K562 (cell line): ENCODE measurements around the gene CYP2W1. TPM values are rescaled to one million over a fixed set of nuclear protein-coding genes. Genes with fewer than 3 reads are reported as not detected.

Experiments used
- ATAC-seq: fragments of 200-7000 bp; cut with Tn5 transposase; 3 replicates; pipeline ENCODE4 v1.9.1; 2020; ENCODE audit warnings: moderate library complexity
- BruUV-seq: library from RNA; stranded (reverse); fragments of 400-500 nt; replicated peaks from 2 replicates; lab custom pipeline; 2021; lab: Mats Ljungman, UMichigan
- CTCF ChIA-PET: fragments of 300-600 bp; formaldehyde crosslinking; extraction: SDS; loops from one replicate; lab custom pipeline; 2021; ENCODE audit warnings: low intra/inter-chr PET ratio; lab: Yijun Ruan, JAX
- POLR2A ChIA-PET: fragments of 300-600, 350-650 bp; sonication (Branson Sonifier 250); formaldehyde crosslinking; extraction: SDS; loops from one replicate; lab custom pipeline; 2021; ENCODE audit warnings: antibody characterized with exemption, inconsistent platforms; lab: Yijun Ruan, JAX
- DNase-seq, 4 experiments: peaks; one replicate each; pipeline versions ENCODE4 v3.0.0 to v3.0.0-alpha.2; 2011 to 2018; ENCODE audit warnings: low spot score in 3 of 4, mixed read lengths in 3 of 4; ENCODE audit errors: extremely low read depth in 1 of 4
- FAIRE-seq: peaks from 2 replicates; lab custom pipeline; 2011; peaks lifted over from hg19 to GRCh38; lab: Jason Lieb, UNC
- H2AFZ ChIP-seq: 2 replicates; pipeline ENCODE4 v1.6.0; 2011; ENCODE audit warnings: low read depth, low read length, control low read depth, inconsistent platforms
- H3K27ac ChIP-seq: fragments of 200-600 bp; 3 replicates; pipeline ENCODE4 v1.8.0; 2011; ENCODE audit warnings: low read depth, mild to moderate bottlenecking, control low read depth, inconsistent platforms, low read length, moderate library complexity, mixed read lengths; ENCODE audit errors: extremely low read depth
- H3K27me3 ChIP-seq, 2 experiments: fragments of 300-600 bp in 1 of 2; 2 replicates in 1 of 2; 3 replicates in 1 of 2; pipeline versions ENCODE4 v1.6.0 to v1.8.0; 2011; ENCODE audit warnings: inconsistent platforms in 2 of 2, low read length in 2 of 2, mild to moderate bottlenecking in 1 of 2, mixed read lengths in 1 of 2, moderate library complexity in 1 of 2; ENCODE audit not compliant: control insufficient read depth in 2 of 2, insufficient read depth in 2 of 2
- H3K36me3 ChIP-seq: fragments of 300-600 bp; 3 replicates; pipeline ENCODE4 v1.8.0; 2011; ENCODE audit warnings: mild to moderate bottlenecking, low read length, inconsistent platforms; ENCODE audit not compliant: control insufficient read depth, insufficient read depth
- H3K4me1 ChIP-seq, 2 experiments: fragments of 200-600 bp in 1 of 2; replicated peaks in 1 of 2; 2 replicates in 1 of 2; 3 replicates in 1 of 2; pipeline versions ENCODE4 v1.5.1 to v1.8.0; 2011; ENCODE audit warnings: inconsistent platforms in 2 of 2, low read length in 2 of 2, mild to moderate bottlenecking in 1 of 2, mixed read lengths in 1 of 2, moderate library complexity in 1 of 2; ENCODE audit not compliant: control insufficient read depth in 2 of 2, insufficient read depth in 2 of 2
- H3K4me2 ChIP-seq: 2 replicates; pipeline ENCODE4 v1.6.1; 2011; ENCODE audit warnings: low read length, control low read depth, inconsistent platforms, mixed read lengths; ENCODE audit not compliant: insufficient read depth
- H3K4me3 ChIP-seq: fragments of 200-600 bp; sonication (generic), shearing (Covaris generic); 2 replicates; pipeline ENCODE4 v1.5.1; 2016; ENCODE audit warnings: control low read depth, inconsistent platforms
- H3K79me2 ChIP-seq: fragments of 200-600 bp; 3 replicates; pipeline ENCODE4 v1.8.0; 2011; ENCODE audit warnings: low read length, inconsistent platforms; ENCODE audit not compliant: control insufficient read depth, insufficient read depth
- H3K9ac ChIP-seq, 2 experiments: 2 replicates each; pipeline versions ENCODE4 v1.6.0 to v1.6.1; 2011; ENCODE audit warnings: low read depth in 2 of 2, low read length in 2 of 2, control low read depth in 1 of 2, inconsistent platforms in 1 of 2, mild to moderate bottlenecking in 1 of 2, mixed read lengths in 1 of 2; ENCODE audit not compliant: insufficient read depth in 1 of 2
- H3K9me1 ChIP-seq: one replicate; pipeline ENCODE4 v1.6.0; 2011; ENCODE audit warnings: inconsistent platforms, mild to moderate bottlenecking, low read length, moderate library complexity; ENCODE audit not compliant: control insufficient read depth, insufficient read depth
- H3K9me3 ChIP-seq: replicated peaks from 2 replicates; pipeline ENCODE4 v1.5.1; 2011; ENCODE audit warnings: low read depth, low read length, inconsistent platforms; ENCODE audit not compliant: control insufficient read depth, insufficient read depth
- H4K20me1 ChIP-seq: replicated peaks from 2 replicates; pipeline ENCODE4 v1.6.1; 2011; ENCODE audit warnings: low read length, inconsistent platforms, mixed read lengths; ENCODE audit not compliant: control insufficient read depth, insufficient read depth
- ADNP ChIP-seq: fragments of 200-800 bp; sonication (Bioruptor generic); IDR thresholded peaks from 2 replicates; pipeline ENCODE4 v1.6.1; 2016; ENCODE audit warnings: missing genetic modification characterization, missing compliant biosample characterization
- CBX1 ChIP-seq: sonication (generic); IDR thresholded peaks from 2 replicates; pipeline ENCODE4 v1.6.1; 2016; ENCODE audit warnings: antibody characterized with exemption, low read depth, mild to moderate bottlenecking
- CREB1 ChIP-seq, 2 experiments: sonication (generic) in 1 of 2; formaldehyde crosslinking in 1 of 2; IDR thresholded peaks; 2 replicates each; pipeline versions ENCODE4 v1.6.1 to v1.8.0; 2012 to 2022; ENCODE audit warnings: inconsistent platforms in 1 of 2, mild to moderate bottlenecking in 1 of 2, missing genetic modification reagents in 1 of 2, moderate library complexity in 1 of 2
- ERF ChIP-seq: fragments of 450-650 bp; formaldehyde crosslinking; IDR thresholded peaks from 2 replicates; pipeline ENCODE4 v1.4.0; 2020; ENCODE audit warnings: mild to moderate bottlenecking, mixed read lengths
- HMGN3 ChIP-seq: IDR thresholded peaks from 2 replicates; pipeline ENCODE4 v1.6.1; 2011; ENCODE audit warnings: borderline replicate concordance, low read depth, mild to moderate bottlenecking, mixed read lengths, low read length; ENCODE audit not compliant: insufficient read length; ENCODE audit errors: extremely low read depth
- MAFG ChIP-seq: fragments of 450-650 bp; conservative IDR thresholded peaks from 2 replicates; pipeline ENCODE4 v1.6.1; 2016; ENCODE audit warnings: missing genetic modification characterization, missing compliant biosample characterization
- MED1 ChIP-seq: sonication (generic); formaldehyde crosslinking; IDR thresholded peaks from 2 replicates; pipeline ENCODE4 v1.8.1; 2023; ENCODE audit warnings: missing genetic modification reagents, borderline replicate concordance
- NR1H2 ChIP-seq: sonication (generic); formaldehyde crosslinking; IDR thresholded peaks from 2 replicates; pipeline ENCODE4 v1.4.0; 2020; ENCODE audit warnings: mild to moderate bottlenecking, missing genetic modification reagents
- PCBP2 ChIP-seq: fragments of 200-400 bp; formaldehyde crosslinking; IDR thresholded peaks from 2 replicates; pipeline ENCODE4 v1.6.1; 2018; ENCODE audit warnings: low read length, low read depth, mild to moderate bottlenecking, moderate library complexity; ENCODE audit not compliant: poor library complexity, severe bottlenecking
- PYGO2 ChIP-seq: fragments of 450-650 bp; IDR thresholded peaks from 2 replicates; pipeline ENCODE4 v1.6.1; 2016; ENCODE audit warnings: mild to moderate bottlenecking, missing genetic modification characterization, moderate library complexity, missing compliant biosample characterization
- SMAD2 ChIP-seq: fragments of 150-350 bp; IDR thresholded peaks from 2 replicates; pipeline ENCODE4 v1.6.1; 2014; ENCODE audit warnings: low read depth, mild to moderate bottlenecking, low read length
- SRSF7 ChIP-seq: fragments of 200-400 bp; formaldehyde crosslinking; optimal IDR thresholded peaks from 2 replicates; pipeline ENCODE3; 2017; ENCODE audit warnings: mild to moderate bottlenecking, low read depth, low read length
- ZNF146 ChIP-seq: IDR thresholded peaks from one replicate; pipeline ENCODE4 v1.6.1; 2018; ENCODE audit warnings: missing compliant biosample characterization; ENCODE audit not compliant: unreplicated experiment
- WGBS: fragments of 100-300 bp; shearing (Covaris generic); methylation state at CpG from one replicate; pipeline ENCODE4 v1.1.6; 2016; ENCODE audit warnings: low coverage, mixed read lengths; ENCODE audit not compliant: insufficient coverage; ENCODE audit errors: missing lambda C conversion rate; 5-methylcytosine and 5-hydroxymethylcytosine counted together
- in situ Hi-C: fragments of 300-500 bp; cut with MboI; formaldehyde crosslinking; loops from 4 replicates; pipeline ENCODE4 v1.15.0; 2018; ENCODE audit warnings: inconsistent platforms, mixed read lengths
- intact Hi-C: fragments of 100-400 bp; cut with micrococcal nuclease; formaldehyde crosslinking; loops from 2 replicates; pipeline ENCODE4 v1.14.2; 2022
- polyA plus RNA-seq, 8 experiments: library from polyadenylated mRNA; depleted of rRNA in 4 of 8; stranded (reverse) in 5 of 8; unstranded in 3 of 8; fragments of >200 nt; fragmentation: Nextera tagmentation in 2 of 8; fragmentation: Illumina TruSeq in 1 of 8; extraction: Ambion mirVana in 2 of 8; extraction: Trizol in 1 of 8; gene quantifications; 2 replicates each; pipeline versions ENCODE4 v1.2.1 to v1.2.3, GENCODE V29; 2011 to 2014; ENCODE audit warnings: inconsistent platforms in 1 of 8, missing spikeins in 1 of 8
- total RNA-seq, 7 experiments: library from RNA; depleted of rRNA in 6 of 7; stranded (reverse); fragments of >200 nt in 6 of 7; fragmentation: Illumina TruSeq in 2 of 7; extraction: Trizol in 2 of 7; gene quantifications; 2 replicates each; pipeline versions ENCODE4 v1.2.1 to v1.2.3, GENCODE V29; 2011 to 2021; ENCODE audit warnings: low replicate concordance in 1 of 7
- TF ChIP-seq, protein P1 (sequence below), 3 experiments: fragments of 200-800 bp in 1 of 3; sonication (Bioruptor generic) in 1 of 3; sonication (generic) in 1 of 3; formaldehyde crosslinking in 1 of 3; IDR thresholded peaks; 2 replicates each; pipeline versions ENCODE4 v1.6.1 to v1.8.0; 2016 to 2022; ENCODE audit warnings: mild to moderate bottlenecking in 2 of 3, missing compliant biosample characterization in 2 of 3, missing genetic modification characterization in 2 of 3, missing genetic modification reagents in 1 of 3

Gene CYP2W1
- total and polyA plus RNA-seq, 9 of the 15 experiments (the other 6 are each of a cell fraction or from before 2014, with no cell fraction given) = not detected

DNA sequence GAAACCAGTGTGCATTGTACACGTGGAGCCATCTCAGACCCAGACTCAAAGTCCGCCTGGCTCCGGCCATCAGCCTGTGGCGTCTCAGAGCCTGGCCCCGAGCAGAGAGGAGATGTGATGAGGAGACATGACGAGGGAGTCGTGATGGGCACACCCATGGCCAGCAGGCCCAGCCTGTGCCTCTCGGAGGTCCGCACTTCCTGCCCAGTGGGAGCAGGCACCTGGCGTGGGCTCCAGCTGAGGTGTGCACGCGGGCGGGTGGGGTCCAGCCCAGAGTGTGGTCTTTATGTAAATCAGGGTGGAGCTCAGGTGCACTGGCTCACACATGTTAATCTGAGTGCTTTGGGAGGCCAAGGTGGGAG lies 35.3 kb downstream of the CYP2W1 start:
- POLR2A ChIA-PET = interaction anchor here (0.6 kb wide), 1 partner anchor 10 kb away, joined by 3 read pairs; no protein-coding TSS in a partner anchor
- CTCF ChIA-PET = no interaction called here
- Histone ChIP-seq H3K27ac (no peak overlapping the region), H3K4me3 (no peak overlapping the region), H3K79me2 (peaks cover 41% of the 10 kb centered on the region), H3K4me1 (peaks cover 0 to 71% of the 10 kb centered on the region in 2 experiments; a peak in 2 of 5 replicates), H3K36me3 (peaks cover 27% of the 10 kb centered on the region; the same call in 2 of the 3 replicates), H3K27me3 (no peaks in the 10 kb centered on the region), H4K20me1 (peaks cover 7% of the 10 kb centered on the region), H2AFZ (no peak overlapping the region), H3K4me2 (no peak overlapping the region), H3K9me3 (peaks cover 7% of the 10 kb centered on the region), H3K9ac (no peak overlapping the region; a peak in 1 of 4 replicates), H3K9me1 (no peaks in the 10 kb centered on the region)
- in situ Hi-C loops = no loop called here
- intact Hi-C loops = no loop called here
- WGBS = 96% methylated on average over 13 of the region's 13 CpGs
- DNase-seq (no peak), ATAC-seq (no peak), FAIRE-seq (no peak)
- TF ChIP-seq PYGO2 (tag) (no peak), CBX1 (no peak), HMGN3 (peak; percentile 40), ZNF146 (CRISPR knock-in tag) (no peak)
- no TSS peak for BruUV-seq

DNA sequence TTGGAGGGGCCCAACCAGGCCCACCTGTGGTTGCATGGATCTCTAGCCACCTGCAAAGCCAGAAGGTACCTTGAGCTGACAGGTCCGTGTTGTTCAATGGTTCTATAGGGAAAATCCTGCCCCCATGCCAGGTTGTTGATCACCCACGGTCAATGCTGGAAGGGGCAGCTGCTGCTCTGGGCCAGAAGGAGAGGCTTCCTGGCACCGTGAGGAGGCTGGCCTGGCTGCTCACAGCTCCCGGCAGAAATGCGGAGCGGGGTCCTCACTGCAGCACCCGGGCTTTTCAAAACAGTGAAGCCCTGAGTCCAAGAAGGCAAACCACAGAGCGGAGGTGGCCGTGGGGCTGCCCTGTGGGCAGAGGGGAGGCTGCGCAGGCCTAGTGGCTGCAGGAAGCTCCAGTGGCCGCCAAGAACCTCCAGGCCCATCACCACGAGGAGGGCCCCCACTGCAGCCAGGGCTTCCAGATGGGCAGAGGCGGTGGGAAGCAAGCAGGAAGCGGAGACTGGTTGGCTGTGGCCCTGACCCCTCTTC lies 36.3 kb downstream of the CYP2W1 start:
- H3K27me3 ChIP-seq = no peaks in the 10 kb centered on the region
- intact Hi-C loops (no loop called here), in situ Hi-C loops (no loop called here)
- DNase-seq = no peak
- H3K4me1 ChIP-seq = peaks cover 0 to 73% of the 10 kb centered on the region in 2 experiments; a peak in 2 of 5 replicates
- ChIA-PET CTCF (no interaction called here), POLR2A (no interaction called here)
- no peak overlapping the region for H3K4me2 ChIP-seq
- H3K79me2 ChIP-seq = peaks cover 42% of the 10 kb centered on the region
- no peak overlapping the region for H3K9ac ChIP-seq
- ATAC-seq = no peak
- 94% methylated on average over 10 of the region's 14 CpGs for WGBS
- FAIRE-seq = no peak
- H3K9me3 ChIP-seq = peaks cover 7% of the 10 kb centered on the region
- no peaks in the 10 kb centered on the region for H4K20me1 ChIP-seq
- no peak overlapping the region for H3K27ac ChIP-seq
- no peak overlapping the region for H2AFZ ChIP-seq
- no peak for TF ChIP-seq ERF
- no peak for TF ChIP-seq PCBP2
- TF ChIP-seq SMAD2 = no peak
- no peak for TF ChIP-seq MED1 (CRISPR knock-in tag)
- TF ChIP-seq MAFG (tag) = no peak
- TF ChIP-seq NR1H2 = no peak
- TF ChIP-seq CREB1 (IDR thresholded peaks at IDR 0.05) = no peak
- no peak for TF ChIP-seq CREB1 (CRISPR knock-in tag; IDR thresholded peaks at IDR 0.05)
- TF ChIP-seq SRSF7 = no peak
- TF ChIP-seq, protein P1, sequence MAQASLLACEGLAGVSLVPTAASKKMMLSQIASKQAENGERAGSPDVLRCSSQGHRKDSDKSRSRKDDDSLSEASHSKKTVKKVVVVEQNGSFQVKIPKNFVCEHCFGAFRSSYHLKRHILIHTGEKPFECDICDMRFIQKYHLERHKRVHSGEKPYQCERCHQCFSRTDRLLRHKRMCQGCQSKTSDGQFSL (CRISPR knock-in tag; IDR thresholded peaks at IDR 0.05) = no peak
- TF ChIP-seq, protein P1 (tag; IDR thresholded peaks at IDR 0.05) = no peak
- TF ChIP-seq ADNP (tag) = no peak
- BruUV-seq = no TSS peak
- no peak overlapping the region for H3K4me3 ChIP-seq
- H3K9me1 ChIP-seq = no peaks in the 10 kb centered on the region
- peaks cover 27% of the 10 kb centered on the region; the same call in 2 of the 3 replicates for H3K36me3 ChIP-seq
